ENCODE measurements around the gene DPP9.
"Not testable (repeated sequence)": the region's sequence is repeated elsewhere in the genome, so short reads cannot be mapped to it uniquely, and the experiment has no call there.

DPP9 gene

GRCh38 chr19:4749870-4750590 lies 26.4 kb upstream of the DPP9 start:
- TF ChIP-seq, protein P1, sequence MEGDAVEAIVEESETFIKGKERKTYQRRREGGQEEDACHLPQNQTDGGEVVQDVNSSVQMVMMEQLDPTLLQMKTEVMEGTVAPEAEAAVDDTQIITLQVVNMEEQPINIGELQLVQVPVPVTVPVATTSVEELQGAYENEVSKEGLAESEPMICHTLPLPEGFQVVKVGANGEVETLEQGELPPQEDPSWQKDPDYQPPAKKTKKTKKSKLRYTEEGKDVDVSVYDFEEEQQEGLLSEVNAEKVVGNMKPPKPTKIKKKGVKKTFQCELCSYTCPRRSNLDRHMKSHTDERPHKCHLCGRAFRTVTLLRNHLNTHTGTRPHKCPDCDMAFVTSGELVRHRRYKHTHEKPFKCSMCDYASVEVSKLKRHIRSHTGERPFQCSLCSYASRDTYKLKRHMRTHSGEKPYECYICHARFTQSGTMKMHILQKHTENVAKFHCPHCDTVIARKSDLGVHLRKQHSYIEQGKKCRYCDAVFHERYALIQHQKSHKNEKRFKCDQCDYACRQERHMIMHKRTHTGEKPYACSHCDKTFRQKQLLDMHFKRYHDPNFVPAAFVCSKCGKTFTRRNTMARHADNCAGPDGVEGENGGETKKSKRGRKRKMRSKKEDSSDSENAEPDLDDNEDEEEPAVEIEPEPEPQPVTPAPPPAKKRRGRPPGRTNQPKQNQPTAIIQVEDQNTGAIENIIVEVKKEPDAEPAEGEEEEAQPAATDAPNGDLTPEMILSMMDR (IDR thresholded peaks at IDR 0.05; ENCODE audit: control insufficient read depth, insufficient read depth, low read depth, low read length, missing control alignments): no peak
- DNase-seq (ENCODE audit: low read depth): no peak
- H3K4me3 ChIP-seq (ENCODE audit: control insufficient read depth, low read depth, low read length): no peak overlapping the region

- TF ChIP-seq, protein P1 (IDR thresholded peaks at IDR 0.05; ENCODE audit: control insufficient read depth, insufficient read depth, low read depth, low read length, missing control alignments): no peak
- no peak for DNase-seq (ENCODE audit: low read depth)
- no peak overlapping the region for H3K4me3 ChIP-seq (ENCODE audit: control insufficient read depth, low read depth, low read length)
Observed at GRCh38 chr19:4748589-4748988, 24.9 kb upstream of the DPP9 start.

DNA sequence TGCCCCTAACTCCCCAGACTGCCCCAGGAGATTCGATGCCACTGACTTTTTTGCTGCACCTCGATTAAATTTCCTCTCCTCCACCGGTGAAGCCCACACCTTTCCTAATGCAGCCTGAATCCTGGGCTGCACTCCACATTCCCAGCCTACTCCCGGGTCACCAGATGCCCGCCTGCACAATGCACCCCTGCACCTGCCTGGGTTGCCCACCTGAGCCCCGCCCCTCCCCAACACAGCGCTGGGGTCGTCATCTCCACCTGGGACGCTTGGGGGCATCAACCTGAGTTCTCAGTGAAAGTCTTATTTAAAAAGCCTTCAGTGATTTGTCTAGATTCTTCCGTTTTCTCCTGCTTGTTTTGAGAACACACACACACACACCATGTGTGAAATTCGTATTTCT lies 24.5 kb upstream of the DPP9 start:
- no peak for DNase-seq (ENCODE audit: low read depth)
- H3K4me3 ChIP-seq (ENCODE audit: control insufficient read depth, low read depth, low read length): no peak overlapping the region
- TF ChIP-seq, protein P1 (IDR thresholded peaks at IDR 0.05; ENCODE audit: control insufficient read depth, insufficient read depth, low read depth, low read length, missing control alignments): no peak

DNA sequence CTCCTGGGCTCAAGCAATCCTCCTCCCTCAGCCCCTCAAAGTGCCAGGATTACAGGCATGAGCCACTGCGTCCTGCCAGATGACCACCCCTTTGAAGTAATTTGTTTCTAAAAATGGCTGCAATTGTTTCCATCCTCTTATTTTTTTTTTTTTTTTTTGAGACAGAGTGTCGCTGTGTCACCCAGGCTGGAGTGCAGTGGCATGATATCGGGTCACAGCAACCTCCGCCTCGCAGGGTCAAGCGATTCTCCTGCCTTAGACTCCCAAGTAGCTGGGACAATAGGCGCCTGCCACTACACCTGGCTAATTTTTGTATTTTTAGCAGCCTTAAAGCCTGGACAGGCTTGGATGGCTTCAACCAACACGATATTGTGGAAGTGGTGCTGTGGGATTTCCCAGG lies 22.3 kb upstream of the DPP9 start:
- no peak overlapping the region for H3K4me3 ChIP-seq (ENCODE audit: control insufficient read depth, low read depth, low read length)
- DNase-seq (ENCODE audit: low read depth): no peak
- TF ChIP-seq, protein P1 (IDR thresholded peaks at IDR 0.05; ENCODE audit: control insufficient read depth, insufficient read depth, low read depth, low read length, missing control alignments): no peak

- not testable (repeated sequence) for DNase-seq (ENCODE audit: low read depth); H3K4me3 ChIP-seq (ENCODE audit: control insufficient read depth, low read depth, low read length)
Observed at GRCh38 chr19:4745175-4745574, 21.5 kb upstream of the DPP9 start.

DNA sequence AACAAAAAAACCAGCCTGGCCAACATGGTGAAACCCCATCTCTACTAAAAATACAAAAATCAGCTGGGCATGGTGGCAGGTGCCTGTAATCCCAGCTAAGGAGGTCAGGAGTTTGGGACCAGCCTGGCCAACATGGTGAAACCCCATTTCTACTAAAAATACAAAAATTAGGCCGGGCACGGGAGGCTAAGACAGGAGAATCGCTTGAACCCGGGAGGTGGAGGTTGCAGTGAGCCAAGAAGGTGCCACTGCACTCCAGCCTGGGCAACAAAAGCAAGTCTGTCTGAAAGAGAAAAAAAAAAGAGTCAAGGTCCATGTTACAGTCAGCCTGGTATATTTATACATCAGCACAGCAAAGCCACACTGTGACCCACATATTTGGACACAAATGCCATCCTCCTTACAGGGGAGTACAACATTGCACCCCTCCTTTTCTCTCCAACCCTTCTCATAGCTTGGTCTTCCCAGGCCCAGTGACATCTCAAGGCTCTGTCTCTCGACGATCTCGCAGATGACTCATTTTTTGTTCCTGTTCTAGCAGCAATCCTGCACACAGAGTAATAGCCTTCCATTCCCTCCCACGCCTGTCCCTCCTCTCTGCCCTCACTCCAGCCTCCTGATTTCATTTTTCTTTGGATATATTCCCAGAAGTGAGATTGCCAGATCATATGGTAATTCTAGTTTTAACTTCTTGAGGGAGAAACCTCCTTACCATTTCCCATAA lies 21.0 kb upstream of the DPP9 start:
- TF ChIP-seq, protein P1 (IDR thresholded peaks at IDR 0.05; ENCODE audit: control insufficient read depth, insufficient read depth, low read depth, low read length, missing control alignments): no peak
- H3K4me3 ChIP-seq (ENCODE audit: control insufficient read depth, low read depth, low read length): no peak overlapping the region
- DNase-seq (ENCODE audit: low read depth): peak; percentile 78

Measured in AG09309 (cell line).